ENCODE data around the gene KIRREL2. TPM values are rescaled to one million over a fixed set of nuclear protein-coding genes. Genes with fewer than 3 reads are reported as not detected.
A peak's percentile ranks its signal among the peaks of the same experiment; 100 is the strongest.

The KIRREL2 gene
- total and polyA plus RNA-seq, 2 of the 8 experiments (the other 6 are each of a cell fraction or from before 2014, with no cell fraction given) = 2.4 to 4.6 TPM

- no peaks in the 10 kb centered on the region for H3K36me3 ChIP-seq (ENCODE audit: control insufficient read depth in 2 of 4, insufficient read depth in 4 of 4, low read length in 3 of 4)
Observed at GRCh38 chr19:35847911-35848310, 8.8 kb upstream of the KIRREL2 start.

More at GRCh38 chr19:35847911-35848310, 8.8 kb upstream of the KIRREL2 start:
- Histone ChIP-seq H2AK5ac (ENCODE audit: low read depth, low read length) (no peak overlapping the region), H2AFZ (ENCODE audit: low read length) (no peak overlapping the region), H3K14ac (ENCODE audit: insufficient read length) (no peak overlapping the region), H3K79me1 (ENCODE audit: low read depth, low read length) (no peaks in the 10 kb centered on the region), H3K79me2 (ENCODE audit: control insufficient read depth in 1 of 2, insufficient read depth in 2 of 2, low read length in 2 of 2) (no peaks in the 10 kb centered on the region), H3K56ac (replicated peaks; ENCODE audit: insufficient read length, low read depth, low read length) (no peak overlapping the region), H3K4me1 (replicated peaks in 1 of 4; ENCODE audit: control insufficient read depth in 3 of 4, insufficient read depth in 4 of 4, low read length in 3 of 4) (peaks cover 0 to 19% (median 9%) of the 10 kb centered on the region in 4 experiments; a peak in 5 of 7 replicates), H4K20me1 (replicated peaks in 1 of 2; ENCODE audit: control insufficient read depth in 1 of 2, insufficient read depth in 2 of 2, low read length in 2 of 2) (peaks cover 0 to 2% of the 10 kb centered on the region in 2 experiments), H3K23me2 (ENCODE audit: low read depth, low read length) (peaks cover 22% of the 10 kb centered on the region), H3K9me3 (ENCODE audit: insufficient read depth in 2 of 2, low read depth in 1 of 2, low read length in 1 of 2) (no peaks in the 10 kb centered on the region), H3K4me2 (ENCODE audit: insufficient read depth in 1 of 2, low read depth in 2 of 2, low read length in 2 of 2) (no peak overlapping the region), H4K91ac (replicated peaks; ENCODE audit: insufficient read length, low read length) (peak overlapping the region; percentile 30), H3K9ac (replicated peaks in 1 of 4; ENCODE audit: extremely low read depth in 1 of 4, low read depth in 3 of 4, low read length in 3 of 4) (no peak overlapping the region), H3K27me3 (replicated peaks in 1 of 4; ENCODE audit: control insufficient read depth in 3 of 4, extremely low read depth in 1 of 4, insufficient read depth in 3 of 4, low read length in 3 of 4) (peaks cover 20 to 43% (median 34%) of the 10 kb centered on the region in 4 experiments), H3K4me3 (ENCODE audit: extremely low read depth in 1 of 4, insufficient read depth in 2 of 4, low read depth in 3 of 4, low read length in 4 of 4) (no peak overlapping the region), H2BK5ac (ENCODE audit: low read depth, low read length) (no peak overlapping the region), H3K27ac (ENCODE audit: low read depth, low read length) (no peak overlapping the region), H4K5ac (ENCODE audit: insufficient read length, low read depth, low read length) (no peak overlapping the region), H3K23ac (ENCODE audit: insufficient read length) (no peak overlapping the region), H3K4ac (replicated peaks; ENCODE audit: insufficient read length, low read depth, low read length) (no peak overlapping the region), H3K18ac (ENCODE audit: extremely low read depth, low read length) (no peak overlapping the region), H2BK12ac (ENCODE audit: low read depth, low read length) (no peak overlapping the region), H2BK120ac (replicated peaks; ENCODE audit: low read depth, low read length) (no peak overlapping the region), H4K8ac (ENCODE audit: extremely low read depth, insufficient read depth, low read length) (no peak overlapping the region), H2BK20ac (ENCODE audit: low read length) (no peak overlapping the region), H2BK15ac (ENCODE audit: low read length) (no peak overlapping the region)
- ChIA-PET POLR2A (ENCODE audit: partially characterized antibody) (no interaction called here), CTCF (ENCODE audit: partially characterized antibody) (no interaction called here)
- FAIRE-seq (no peak), DNase-seq (ENCODE audit: low read depth in 1 of 2, low spot score in 2 of 2) (no peak)
- WGBS, 2 experiments (ENCODE audit: extremely low coverage in 1 of 2, insufficient coverage in 1 of 2, insufficient read length in 1 of 2, insufficient replicate concordance in 2 of 2, low coverage in 1 of 2, low lambda C conversion rate in 2 of 2, missing lambda C conversion rate in 1 of 2) = 84% methylated on average over 8 of the region's 8 CpGs; no CpG with 5 or more reads in 1 of the 2 experiments
- TF ChIP-seq YY1 (IDR thresholded peaks at IDR 0.05; ENCODE audit: low read depth, low read length) = no peak
- no peak for TF ChIP-seq CTCF (IDR thresholded peaks at IDR 0.05; ENCODE audit: control extremely low read depth in 1 of 3, insufficient read depth in 1 of 3, low read depth in 1 of 3, low read length in 3 of 3)
- no peak for TF ChIP-seq SP2 (IDR thresholded peaks at IDR 0.05; ENCODE audit: low read length)

Data from H1 (cell line).